Measurements from ENCODE around the gene PIGU.
A peak's percentile ranks its signal among the peaks of the same experiment; 100 is the strongest.
"Not testable (repeated sequence)": the region's sequence is repeated elsewhere in the genome, so short reads cannot be mapped to it uniquely, and the experiment has no call there.

PIGU gene

DNA sequence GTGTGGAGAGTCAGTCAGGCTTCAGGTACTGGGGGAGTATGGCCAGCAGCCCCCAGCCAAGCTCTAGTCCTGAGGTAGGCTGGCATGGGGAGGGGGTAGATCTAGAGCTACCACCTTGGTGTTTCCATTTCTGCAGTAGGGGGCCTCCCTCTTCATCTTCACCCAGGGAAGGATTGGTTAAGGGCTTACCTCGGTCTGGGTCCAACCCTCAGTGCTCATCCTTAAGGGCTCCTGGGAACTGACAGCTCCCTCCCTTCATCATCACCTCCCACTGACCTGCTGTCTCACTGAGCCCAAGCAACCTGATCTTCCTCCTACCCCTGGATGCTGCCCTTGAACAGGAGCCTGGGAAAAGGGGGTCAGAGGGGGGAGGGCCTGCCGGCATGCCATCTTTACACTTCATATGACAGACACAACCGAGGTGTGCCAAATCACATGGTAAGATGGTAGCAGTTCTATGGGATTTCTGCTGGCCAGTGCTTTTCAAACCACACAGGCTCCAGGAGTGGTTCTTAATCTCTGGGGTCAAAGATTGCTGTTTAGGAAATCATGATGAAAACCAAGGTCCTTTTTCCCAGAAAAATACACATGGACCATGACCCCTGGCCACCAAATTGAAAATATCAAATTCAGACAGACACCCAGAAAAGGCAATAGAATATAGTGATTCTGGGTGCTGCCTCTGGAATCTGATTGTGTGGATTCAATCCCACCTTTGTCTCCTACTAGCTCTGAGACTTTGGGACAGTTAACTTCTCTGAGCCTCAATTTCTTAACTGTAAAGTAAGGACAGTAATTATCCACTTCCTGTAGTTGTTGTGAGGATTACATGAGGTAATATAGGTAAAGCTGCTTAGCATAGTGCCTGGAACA, 30.3 kb upstream of the PIGU start:
- DNase-seq (ENCODE audit: low spot score): no peak

GRCh38 chr20:34706302-34706875, 29.5 kb upstream of the PIGU start:
- DNase-seq (ENCODE audit: low spot score): no peak

GRCh38 chr20:34705397-34706301, 28.8 kb upstream of the PIGU start:
- DNase-seq (ENCODE audit: low spot score): peak; percentile 76

DNA sequence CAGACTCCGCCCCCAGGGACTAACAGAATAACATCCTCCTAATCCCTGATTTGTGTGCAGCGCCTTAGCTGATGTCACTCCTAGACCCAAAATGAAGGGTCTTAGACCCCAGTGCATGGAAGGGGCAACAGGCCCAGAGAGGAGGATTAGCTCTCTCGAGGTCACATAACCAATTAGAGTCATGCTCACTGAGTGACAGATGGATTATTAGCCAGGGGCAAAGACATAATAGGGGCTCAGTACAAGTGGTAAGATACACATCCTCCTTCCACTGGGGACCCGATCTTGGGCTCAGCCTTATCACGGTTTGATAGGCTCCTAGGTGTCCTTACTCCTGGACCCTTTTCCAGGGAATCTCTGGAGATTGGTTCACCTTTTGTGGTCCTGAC, 28.1 kb upstream of the PIGU start:
- DNase-seq (ENCODE audit: low spot score): no peak

DNA sequence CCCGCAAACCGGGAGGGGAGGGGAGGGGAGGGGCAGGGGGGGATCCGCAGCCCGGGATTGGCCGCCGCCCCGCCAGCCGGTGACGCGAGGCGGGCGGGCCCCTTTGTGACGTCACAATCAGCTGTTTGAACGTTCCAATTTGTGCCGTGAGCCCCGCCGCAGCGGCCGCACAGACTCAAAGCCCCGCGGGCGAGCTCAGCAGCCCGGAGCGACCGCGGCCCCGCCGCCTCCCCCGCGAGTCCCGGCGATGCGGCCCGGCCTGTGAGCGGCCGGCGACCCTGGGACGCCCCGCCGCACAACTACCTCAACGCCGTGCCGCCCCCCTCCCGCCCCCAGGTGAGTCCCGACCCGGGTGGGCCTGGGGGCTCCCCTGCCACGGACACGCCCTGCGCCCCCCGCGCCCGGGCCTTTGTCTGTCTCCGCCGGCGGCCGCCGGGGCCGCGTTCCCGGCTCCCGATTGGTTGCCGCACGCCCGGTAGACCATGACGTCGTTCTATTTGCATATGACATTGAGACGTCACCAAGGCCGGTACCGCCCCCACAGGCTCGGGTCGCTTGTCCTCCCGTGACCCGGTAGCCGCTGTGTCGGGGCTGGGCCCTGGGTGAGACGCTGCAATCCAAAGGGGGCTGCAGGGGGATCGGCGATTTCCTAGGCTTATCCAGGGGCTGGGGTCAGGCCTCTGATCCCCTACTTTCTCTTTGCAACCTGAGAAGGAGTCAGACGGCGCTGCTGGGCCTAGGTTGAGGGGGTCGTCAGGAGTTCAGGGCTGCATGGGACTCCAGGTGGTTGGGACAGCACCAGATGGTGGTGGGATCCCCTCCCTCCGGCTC, 27.5 kb upstream of the PIGU start, which contains the start of gene TP53INP2:
Gene TP53INP2 (plus strand): TSS at position 168 of the 831 bp plus-strand sequence. CDS start 4,396 bp downstream, outside the sequence.
- peak; percentile 94 for DNase-seq (ENCODE audit: low spot score)

- DNase-seq (ENCODE audit: low spot score): peak; percentile 30
Observed at GRCh38 chr20:34703424-34704176, 26.7 kb upstream of the PIGU start.

DNA sequence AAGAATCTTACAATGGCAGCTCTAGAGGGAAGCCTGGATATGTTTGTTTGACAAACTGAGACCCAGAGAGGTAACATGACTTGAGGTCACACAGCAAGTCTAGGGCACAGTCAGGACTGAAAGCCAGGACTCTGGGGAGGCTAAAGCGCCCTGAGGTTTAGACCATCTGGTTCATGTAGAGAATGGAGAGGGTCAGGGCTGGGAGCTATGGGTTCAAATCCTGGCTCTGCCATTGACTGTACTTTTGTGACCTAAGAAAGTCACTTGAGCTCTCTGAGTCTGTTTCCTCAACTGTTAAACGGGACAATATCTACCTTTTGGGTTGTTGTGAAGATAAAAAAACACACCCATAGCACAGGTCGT, 26.1 kb upstream of the PIGU start:
- DNase-seq (ENCODE audit: low spot score): no peak

- DNase-seq (ENCODE audit: low spot score): no peak
Observed at GRCh38 chr20:34701405-34702085, 24.7 kb upstream of the PIGU start.

GRCh38 chr20:34693414-34693813, 16.5 kb upstream of the PIGU start:
- no peak for DNase-seq (ENCODE audit: low spot score)

GRCh38 chr20:34691838-34692237, 14.9 kb upstream of the PIGU start:
- no peak for DNase-seq (ENCODE audit: low spot score)

DNA sequence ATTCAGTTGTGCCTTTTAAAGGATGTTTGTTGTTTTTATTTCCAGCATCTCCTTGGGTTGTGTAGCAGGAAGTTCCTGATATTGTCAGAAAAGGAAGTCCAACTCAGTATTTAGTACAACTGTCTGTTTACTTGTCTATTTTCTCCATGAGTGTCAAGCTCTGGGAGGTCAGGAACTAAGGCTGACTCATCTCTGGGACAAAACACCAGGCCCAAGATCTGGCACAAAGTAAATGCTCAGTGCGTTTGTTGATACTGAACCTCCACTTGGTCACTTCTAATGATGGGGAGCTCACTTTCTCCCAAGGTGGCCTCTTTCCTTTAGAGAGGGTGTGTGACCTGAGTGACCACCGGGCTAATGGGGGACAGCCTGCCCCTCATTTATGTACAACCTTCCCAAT, 12.6 kb upstream of the PIGU start:
- no peak for DNase-seq (ENCODE audit: low spot score)

- no peak for DNase-seq (ENCODE audit: low spot score)
Observed at GRCh38 chr20:34683667-34684066, 6.8 kb upstream of the PIGU start.

DNA sequence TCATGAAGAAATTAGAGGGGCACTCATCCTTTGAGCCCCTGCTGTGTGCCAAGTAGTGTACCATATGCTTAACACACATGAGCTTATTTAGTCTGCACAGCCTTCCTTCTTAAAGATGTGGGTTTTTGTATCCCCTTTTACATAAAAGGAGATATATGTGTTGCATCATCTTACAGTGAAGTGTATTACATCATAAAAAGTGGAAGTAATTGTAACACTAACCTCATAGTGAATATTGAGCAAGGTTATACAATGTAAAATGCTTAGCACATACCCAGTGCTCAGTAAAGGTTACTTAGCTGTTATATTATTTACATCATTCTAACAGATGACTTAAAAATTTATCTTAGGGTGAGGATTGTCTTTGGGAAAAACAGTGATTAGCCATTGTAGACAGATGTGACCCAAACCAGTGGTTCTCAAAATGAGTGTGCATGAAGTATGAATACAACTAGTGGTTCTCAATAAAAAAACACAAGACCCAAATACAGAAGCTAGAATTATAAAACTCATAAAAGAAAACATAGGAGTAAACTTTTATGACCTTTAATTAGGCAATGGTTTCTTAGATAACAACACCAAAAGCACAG, 3.8 kb upstream of the PIGU start:
- no peak for DNase-seq (ENCODE audit: low spot score)

- no peak for DNase-seq (ENCODE audit: low spot score)
Observed at GRCh38 chr20:34675993-34676641, 775 bp downstream of the PIGU start.

DNA sequence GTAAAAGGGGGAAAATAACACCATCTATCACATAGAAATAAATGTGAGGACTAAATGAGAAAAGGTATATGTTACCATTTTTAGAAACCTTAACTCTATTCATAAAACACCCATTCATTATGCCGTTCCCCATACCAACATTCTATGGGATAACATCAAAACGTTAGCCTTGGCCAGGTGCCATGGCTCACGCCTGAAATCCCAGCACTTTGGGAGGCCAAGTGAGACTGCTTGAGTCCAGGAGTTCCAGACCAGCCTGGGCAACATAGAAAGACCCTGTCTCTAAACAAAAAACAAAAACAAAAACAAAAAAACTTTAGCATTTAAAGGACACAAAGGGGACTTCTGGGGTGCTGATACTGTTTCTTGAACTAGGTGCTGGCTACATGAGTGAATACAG, 1.3 kb downstream of the PIGU start:
- no peak for DNase-seq (ENCODE audit: low spot score)

- no peak for DNase-seq (ENCODE audit: low spot score)
Observed at GRCh38 chr20:34673412-34673811, 3.5 kb downstream of the PIGU start.

DNA sequence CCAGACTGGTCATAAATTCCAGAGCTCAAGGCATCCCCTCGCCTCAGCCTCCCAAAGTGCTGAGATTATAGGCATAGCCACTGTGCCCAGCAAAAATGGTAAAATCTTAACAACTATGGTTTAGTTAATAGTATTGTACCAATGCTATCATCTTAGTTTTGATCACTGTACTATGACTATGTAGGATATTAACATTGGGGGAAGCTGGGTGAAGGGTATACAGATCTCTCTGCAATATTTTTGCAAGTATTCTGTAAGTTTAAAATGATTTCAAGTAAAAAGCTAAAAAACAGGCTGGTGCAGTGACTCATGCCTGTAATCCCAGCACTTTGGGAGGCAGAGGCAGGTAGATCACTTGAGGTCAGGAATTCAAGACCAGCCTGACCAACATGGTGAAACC, 7.8 kb downstream of the PIGU start:
- DNase-seq (ENCODE audit: low spot score): no peak

DNA sequence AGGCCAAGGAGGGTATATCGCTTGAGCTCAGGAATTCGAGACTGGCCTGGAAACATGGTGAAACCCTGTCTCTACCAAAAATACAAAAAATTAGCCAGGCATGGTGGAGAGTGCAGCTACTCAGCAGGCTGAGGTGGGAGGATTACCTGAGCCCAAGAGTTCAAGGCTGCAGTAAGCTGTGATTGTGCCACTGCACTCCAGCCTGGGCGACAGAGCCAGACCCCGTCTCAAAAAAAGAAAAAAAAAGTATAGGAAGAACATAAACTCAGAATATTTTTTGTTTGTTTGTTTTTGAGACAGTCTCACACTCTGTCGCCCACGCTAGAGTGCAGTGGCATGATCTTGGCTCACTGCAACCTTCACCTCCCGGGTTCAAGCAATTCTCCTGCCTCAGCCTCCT, 12.1 kb downstream of the PIGU start:
- not testable (repeated sequence) for DNase-seq (ENCODE audit: low spot score)

DNA sequence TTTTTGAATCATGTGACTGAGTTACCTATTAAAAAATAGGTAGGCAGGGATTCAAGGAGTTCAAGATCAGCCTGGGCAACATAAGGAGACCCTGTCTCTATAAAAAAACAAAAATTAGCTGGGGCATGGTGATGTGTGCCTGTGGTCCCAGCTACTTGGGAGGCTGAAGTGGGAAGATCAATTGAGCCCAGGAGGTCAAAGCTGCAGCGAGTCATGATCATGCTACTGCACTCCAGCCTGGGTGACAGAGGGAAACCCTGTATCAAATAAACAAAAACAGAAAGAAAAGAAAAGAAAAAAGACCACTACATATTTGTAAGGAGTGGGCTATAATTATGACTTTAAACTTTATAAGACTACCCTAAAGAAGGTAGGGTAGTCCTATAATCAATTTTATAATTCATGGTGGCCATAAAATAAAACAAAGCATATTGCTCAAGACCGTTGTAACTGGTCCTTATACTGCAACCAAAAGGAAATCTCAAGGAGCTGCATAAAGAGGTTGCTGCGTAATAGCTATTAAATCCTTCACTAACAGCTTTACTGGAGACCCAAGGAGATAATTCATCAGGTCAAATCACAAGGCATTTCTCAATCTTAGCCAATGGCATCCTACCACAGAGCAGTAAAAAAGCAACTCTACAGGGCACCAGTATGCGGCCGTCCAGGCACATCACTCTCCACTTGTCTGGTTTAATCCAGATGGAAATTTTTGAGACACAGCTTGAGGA, 13.5 kb downstream of the PIGU start:
- DNase-seq (ENCODE audit: low spot score): no peak
